Stimulated activated CD4-positive, alpha-beta T cell treated with anti-CD3 and anti-CD28 coated beads, TNF-alpha, amount 100 ng/mL, for 1 hour (primary cell): ENCODE data around the gene GNL3.

Source experiments
- DNase-seq, 3 donors: peaks; one replicate each; pipeline ENCODE4 v3.0.0-alpha.2; 2020; ENCODE audit warnings: low read depth in 3 of 3, low spot score in 1 of 3

GNL3 gene

DNA sequence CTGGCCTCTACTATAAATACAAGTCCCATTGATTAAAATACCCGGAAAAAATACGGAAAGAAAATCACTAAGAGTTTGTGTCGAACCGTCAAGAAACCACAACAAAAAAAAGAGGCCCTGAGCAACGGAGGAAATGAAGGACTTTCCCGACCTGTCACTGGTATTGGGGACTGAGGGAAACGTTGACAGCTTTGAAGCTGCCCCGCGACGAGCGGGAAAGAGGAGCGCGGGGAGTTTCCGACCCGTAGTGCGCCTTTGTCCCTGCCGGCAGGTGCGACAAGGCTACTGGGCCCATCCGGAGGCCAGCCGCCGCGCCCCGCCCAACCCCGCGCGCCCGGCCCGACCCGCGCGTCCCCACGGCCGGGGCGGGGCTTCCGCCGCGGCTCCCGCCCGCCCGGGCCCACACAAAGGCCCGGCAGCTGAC lies 535 bp upstream of the GNL3 start:
- peak; percentile 43 to 64 (median 53) for DNase-seq

DNA sequence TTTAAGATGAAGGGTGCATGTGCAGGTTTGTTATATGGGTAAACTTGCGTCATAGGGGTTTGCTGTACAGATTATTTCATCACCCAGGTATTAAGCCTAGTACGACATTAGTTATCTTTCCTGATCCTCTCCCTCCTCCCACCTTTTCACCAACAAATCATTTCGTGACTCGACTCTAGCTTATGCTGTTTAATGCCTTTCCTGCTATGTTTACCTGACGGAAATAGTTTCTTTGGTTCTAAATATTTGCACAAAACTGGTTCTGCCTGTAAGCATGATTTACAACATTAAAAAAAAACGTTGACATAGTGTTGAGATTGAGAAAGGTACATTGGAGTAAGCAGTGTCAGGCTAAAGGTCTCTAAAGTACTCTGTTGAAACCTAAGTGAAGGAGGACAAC lies 2.4 kb downstream of the GNL3 start:
- DNase-seq: no peak

DNA sequence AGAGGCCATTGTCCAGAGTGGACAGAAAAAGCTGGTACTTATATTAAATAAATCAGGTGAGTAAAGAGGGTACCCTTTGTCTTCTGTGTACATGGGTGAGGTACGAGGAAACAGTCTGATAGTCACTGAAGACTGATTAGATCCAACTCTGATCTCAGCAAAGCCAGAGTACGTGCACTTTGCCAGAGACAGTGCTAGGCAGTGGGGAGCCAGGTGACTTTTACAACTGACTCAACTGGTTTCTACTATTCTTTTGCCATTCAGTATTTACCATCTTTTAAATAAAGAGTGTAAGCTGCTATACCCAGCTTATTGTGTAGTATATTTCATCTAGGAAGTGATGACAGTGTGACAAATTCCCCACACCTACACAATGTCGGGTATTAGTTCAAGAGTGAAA lies 3.3 kb downstream of the GNL3 start:
- DNase-seq: no peak

DNA sequence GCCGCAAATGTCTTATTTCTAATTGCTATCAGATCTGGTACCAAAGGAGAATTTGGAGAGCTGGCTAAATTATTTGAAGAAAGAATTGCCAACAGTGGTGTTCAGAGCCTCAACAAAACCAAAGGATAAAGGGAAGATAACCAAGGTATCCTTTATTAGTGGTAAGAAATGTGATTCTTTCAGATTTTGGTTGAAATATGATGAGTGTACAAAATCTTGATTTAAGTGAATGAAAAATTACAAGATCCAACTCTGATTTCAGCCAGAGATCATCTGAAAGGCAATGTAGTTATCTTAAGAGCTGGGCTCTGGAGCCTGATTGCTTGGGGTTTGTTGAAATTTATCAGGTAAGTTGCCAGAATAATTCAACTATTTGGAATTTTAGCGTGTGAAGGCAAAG lies 4.7 kb downstream of the GNL3 start:
- no peak for DNase-seq

DNA sequence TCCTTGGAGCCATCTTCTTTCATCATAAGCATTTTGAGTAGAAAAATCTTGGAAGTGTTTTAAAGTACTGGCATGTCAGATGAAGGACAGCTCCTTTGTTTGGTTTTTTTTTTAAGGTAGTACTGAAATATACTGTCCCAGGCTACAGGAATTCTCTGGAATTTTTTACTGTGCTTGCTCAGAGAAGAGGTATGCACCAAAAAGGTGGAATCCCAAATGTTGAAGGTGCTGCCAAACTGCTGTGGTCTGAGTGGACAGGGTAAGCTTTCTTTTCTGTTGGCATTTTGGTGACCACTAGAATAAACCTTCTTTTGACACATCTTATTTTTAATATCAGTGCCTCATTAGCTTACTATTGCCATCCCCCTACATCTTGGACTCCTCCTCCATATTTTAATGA lies 7.2 kb downstream of the GNL3 start:
- no peak for DNase-seq

DNA sequence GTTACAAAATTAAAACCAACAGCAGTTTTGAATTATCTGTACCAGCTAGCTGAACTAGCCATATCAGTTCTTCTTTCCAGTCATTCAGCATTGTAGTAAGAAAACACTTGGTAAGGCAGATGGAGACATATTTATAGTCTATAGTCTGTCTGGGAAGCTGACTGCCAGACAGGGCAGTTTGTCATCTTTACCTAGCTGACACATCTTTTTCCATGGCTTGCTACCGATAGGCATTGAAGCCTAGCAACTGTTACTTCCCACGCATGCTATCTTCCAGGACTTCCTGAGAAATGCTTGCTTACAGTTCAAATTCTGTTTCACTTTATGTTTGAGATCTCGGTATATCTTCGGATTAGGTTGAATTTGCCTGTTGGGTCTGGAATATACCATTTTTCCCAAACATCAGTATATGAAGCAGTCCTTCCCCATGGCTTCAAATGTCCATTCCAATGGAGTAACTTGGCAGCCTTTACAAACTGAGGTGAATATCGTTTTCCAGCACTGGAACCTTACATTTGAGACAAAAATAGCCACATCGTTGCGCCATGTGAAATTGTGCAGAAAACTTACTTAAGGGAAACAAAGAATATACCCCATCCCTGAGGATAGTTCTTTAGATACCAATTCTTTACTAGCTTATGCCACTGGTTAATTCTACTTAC lies 8.8 kb downstream of the GNL3 start:
- no peak for DNase-seq

DNA sequence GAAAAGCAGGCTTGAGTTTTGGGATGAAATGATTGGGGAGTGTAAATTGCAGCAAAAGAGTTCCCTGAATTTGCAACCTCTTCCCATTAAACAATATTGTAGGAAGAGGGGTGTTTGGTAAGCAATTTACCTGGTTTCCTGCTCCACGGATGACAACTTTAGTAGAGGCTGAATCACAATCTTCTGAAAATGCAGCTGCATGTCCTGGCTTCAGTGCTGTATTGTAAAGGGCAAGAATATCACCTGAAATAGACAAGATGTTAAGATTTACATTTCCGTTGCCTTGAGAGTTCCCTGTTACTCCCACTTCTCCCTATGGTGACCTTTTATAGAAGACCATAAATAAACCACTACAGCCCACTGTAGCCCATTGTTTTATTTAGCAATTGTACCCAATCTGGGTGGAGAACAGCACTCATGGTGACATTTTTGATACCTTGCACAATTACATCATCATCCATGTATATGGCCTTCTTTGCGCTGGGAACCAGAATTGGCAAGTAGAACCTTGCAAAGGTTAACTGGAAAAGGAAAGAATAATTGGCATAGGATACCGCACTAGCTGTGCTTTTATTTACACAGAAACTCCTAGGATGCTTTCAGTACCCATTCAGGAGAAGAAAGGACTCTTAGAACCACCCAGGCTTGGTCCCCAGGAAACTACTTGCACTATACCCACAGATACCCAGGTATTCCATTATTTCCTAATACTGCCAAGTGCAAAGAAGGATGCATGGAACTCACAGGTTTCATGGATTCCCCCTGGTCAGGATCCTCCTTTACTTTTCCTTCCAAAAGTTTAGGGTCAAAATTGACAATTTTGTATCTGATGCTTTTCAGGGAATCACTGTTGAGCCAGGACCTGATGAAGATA lies 10.2 kb downstream of the GNL3 start:
- DNase-seq: no peak

DNA sequence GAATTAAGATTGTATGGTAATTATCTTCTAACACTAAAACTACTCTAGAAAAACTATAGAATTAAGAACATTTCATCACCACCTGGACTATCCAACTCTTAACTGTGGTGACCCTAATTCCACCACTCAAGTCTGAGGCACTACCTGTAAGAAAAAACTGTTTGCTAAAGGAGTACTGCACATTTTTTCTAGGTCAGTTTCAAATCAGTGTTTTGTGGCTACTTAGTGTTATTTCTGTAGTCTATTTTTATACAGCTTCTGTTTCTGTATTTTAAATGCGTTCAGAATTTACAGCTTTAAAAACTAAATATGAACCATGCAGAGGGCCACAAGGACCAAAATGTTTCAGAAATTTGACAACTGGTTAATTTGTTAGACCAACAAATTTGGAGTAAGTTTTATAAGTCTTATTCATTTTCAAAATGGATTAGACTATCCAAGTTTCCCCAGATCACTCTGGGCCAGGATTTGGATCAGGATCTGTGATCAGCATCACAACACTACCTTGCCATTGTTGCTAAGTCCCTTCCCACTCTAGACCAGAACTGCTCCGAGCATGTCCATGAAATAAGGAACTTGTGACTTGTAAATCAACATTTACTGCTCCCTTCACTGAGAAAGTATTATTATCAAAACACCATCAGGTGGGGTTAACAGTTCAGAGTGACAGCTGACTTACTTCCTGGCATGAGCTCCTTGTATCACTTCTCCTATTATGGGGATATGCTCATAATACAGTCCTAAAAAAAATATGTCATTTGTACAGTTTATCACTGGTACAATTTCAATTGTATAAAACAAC lies 11.2 kb downstream of the GNL3 start:
- no peak for DNase-seq

DNA sequence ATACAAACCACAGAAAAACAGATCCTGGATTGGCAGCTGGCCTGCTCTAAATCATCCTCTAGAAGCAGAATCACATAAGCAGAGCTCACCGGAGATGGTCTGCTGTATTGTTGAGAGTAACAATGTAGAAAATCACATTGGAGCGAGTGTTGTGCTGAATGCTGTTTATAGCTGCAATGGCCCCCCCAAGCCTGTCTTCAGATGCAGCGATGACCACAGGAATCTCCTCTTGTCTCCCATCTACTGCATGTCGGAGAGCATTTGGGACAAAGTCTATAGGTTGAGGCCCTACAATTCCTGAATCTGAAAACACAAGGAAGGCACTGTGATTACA lies 11.8 kb downstream of the GNL3 start:
- DNase-seq: no peak

DNA sequence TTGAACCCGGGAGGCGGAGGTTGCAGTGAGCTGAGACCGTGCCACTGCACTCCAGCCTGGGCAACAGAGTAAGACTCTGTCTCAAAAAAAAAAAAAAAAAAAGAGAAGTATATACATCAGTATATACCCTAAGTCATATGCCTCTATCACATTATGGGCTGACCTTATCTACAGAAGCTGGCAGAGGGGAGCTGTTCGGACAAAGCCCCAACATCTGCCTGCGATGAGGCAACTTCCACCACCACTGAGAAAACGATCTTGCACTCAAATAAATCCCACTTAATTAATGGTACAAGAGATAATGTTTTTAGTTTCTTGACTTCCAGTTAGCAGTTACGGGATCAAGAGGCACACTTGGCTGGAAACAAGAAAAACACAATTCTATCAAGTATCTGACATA lies 17.5 kb downstream of the GNL3 start:
- DNase-seq: no peak

DNA sequence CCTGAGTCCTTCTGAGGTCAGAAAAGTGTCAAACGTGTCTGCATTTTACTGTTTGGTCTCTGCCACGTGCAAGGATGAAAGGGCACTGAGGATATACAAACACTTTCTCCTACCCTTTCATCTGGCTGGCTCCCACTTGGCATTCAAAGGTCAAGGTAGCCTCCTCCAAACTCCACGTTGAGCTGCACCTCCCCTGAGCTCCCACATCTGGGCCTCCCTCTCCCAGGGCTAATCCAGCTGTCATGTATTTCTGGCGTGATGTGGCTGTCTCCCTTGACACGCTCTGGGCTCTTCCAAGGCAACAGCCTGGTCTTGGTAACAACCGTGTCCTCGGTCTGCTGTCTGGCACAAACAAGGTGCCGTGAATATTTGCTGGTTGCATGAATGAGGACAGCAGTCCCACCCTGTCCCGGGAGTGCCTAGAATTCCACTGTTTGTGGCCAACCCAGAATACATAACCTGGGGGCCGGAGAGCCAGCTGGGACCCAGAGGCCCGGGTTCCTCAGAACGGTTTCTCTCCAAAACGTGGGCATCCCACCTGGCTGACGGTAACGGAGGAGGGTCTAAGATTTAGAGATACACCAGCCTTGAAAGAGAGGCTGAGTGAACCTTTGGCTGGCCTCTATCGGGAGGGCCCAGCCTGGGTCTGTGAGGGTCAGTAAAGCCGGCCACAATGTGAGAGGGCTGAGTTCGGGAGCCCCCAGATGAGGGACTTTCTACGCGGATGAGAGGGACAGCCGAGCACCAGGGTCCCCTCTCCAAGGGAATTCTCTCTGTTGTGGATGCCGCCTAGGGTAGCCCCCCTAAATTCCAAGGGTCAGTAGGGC lies 19.0 kb downstream of the GNL3 start:
- DNase-seq: no peak

DNA sequence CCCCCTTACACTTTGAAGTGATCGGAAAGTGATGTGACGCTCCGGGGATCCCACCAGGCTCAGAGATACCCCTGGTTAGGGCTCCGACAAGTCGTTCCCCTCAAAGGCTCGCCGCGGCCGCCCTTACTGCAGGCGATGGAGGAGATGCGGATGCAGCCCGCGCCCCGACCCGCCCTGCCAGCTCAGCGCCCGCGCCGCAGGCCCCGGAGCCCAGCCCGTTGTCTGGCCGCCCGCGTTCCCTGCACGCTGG lies 19.5 kb downstream of the GNL3 start:
- no peak for DNase-seq

DNA sequence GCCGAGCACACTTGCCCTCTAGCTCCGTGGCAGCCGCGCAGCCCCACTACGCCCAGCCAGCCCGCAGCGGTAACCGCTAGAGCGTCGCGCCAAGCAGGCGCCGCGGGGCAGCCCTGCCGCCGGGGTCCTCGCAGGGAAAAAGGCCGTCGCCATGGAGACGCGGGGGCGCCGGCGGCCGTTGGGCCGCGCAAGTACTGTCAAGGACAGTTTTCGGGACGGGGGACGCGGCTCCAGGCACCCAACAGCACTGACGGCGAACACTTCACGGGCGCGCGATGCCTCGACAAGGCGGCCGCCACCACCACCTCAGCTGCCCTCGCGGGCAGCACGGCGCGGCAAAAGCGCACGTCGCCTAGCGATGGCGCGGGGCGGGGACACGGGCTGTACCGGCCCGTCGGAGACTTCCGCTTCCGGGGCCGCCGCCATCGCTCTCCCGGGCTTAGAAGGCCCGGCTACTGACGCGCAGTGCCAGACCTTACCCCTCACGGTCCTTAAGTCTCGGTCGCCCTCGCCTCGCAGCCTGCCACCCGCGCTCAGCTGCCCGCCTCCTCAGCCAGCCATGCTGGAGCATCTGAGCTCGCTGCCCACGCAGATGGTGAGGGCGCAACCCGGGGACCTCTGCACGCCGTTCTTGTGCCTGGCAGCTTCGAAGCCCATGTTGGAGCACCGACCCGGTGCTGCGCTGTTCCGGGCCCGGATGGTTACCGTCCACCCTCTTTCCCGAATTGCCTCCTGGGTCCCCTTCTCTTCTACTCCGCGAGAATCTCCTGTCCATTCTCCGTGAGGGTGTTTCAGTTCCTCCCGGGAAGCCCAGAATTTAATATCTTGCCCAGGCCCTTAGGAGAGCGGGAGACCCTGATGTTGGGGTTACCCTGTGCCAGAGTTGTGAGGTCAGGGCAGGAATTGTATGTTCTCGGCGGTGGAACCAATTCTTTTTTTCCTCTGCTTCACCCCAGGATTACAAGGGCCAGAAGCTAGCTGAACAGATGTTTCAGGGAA lies 20.2 kb downstream of the GNL3 start, which contains the start of the genes GLT8D1 and SPCS1:
Gene GLT8D1, minus strand, starts transcription at position 104 of the 999 bp plus-strand sequence. CDS start 5,331 bp downstream, outside the sequence.
Gene SPCS1, plus strand, starts transcription at position 419 of the 999 bp plus-strand sequence. Its CDS starts 141 bp downstream, at position 560.
- DNase-seq: peak; percentile 47 to 73 (median 66)

DNA sequence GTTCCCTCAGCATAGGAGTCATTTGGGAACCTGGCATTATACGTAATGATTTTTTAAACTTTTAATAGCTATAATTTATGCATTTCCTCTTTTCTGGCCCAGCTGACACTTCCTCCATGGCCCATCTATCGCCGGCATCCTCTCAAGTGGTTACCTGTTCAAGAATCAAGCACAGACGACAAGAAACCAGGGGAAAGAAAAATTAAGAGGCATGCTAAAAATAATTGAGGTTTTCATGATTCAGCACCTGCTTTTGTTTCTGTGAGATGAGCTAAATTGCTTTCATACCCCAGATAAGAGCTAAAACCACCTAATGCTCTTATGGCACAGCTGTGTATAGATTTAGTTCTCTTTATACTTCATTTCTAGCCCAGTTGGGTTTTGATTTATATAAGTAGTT lies 21.8 kb downstream of the GNL3 start:
- no peak for DNase-seq

DNA sequence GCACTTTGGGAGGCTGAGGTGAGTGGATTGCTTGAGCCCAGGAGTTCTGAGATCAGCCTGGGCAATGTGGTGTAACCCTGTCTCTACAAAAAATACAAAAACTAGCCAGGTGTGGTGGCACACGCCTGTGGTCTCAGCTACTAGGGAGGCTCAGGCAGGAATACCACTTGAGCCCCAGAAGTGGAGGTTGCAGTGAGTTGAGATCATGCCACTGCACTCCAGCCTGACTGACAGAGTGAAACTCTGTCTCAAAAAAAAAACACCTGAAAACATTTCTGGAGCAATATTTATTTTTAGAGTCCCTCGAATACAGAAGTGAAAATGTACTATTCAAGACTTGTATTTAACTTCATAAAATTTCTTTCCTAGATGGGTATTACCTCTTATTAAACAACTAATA lies 24.7 kb downstream of the GNL3 start:
- DNase-seq: no peak

DNA sequence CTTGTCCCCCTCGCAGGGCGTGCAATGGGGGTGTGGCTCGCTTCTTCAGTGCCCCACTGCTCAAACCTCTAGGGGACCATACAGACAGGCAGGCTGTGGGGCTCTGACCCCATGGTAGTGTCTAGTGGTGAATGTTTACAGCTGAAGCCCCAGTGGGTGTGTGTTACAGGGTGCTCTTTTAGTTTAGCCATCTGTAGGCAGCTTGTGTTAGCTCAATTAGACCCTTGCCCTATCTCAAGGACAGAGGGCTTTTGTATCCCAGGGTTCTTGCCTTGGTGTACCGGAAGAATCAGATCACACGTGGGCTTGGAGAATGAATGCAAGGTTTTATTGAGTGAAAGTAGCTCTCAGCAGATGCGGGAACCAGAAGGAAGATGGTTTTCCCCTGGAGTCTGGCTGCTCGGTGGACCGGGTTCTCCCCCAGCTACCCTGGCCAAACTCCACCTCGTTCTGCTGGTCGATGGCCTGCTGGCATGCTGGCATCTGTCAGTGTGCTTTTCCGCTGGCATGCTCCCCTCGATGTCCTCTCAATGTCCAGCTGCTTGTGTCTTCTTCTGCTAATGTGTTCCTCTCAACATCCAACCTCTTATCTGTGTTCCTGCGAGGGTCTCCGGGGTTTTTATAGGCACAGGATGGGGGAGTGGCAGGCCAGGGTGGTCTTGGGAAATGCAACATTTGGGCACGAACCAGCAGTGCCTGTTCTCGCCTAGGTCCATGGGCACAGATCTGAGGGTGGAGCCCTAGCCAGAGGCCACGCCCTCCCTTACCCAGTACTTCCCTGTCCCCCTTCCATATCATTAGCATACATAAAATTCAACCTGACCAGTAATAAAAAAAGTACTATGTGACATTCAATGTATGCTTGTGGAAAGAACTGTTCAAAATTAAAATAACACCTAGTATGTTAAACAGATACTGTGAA lies 26.7 kb downstream of the GNL3 start:
- no peak for DNase-seq

DNA sequence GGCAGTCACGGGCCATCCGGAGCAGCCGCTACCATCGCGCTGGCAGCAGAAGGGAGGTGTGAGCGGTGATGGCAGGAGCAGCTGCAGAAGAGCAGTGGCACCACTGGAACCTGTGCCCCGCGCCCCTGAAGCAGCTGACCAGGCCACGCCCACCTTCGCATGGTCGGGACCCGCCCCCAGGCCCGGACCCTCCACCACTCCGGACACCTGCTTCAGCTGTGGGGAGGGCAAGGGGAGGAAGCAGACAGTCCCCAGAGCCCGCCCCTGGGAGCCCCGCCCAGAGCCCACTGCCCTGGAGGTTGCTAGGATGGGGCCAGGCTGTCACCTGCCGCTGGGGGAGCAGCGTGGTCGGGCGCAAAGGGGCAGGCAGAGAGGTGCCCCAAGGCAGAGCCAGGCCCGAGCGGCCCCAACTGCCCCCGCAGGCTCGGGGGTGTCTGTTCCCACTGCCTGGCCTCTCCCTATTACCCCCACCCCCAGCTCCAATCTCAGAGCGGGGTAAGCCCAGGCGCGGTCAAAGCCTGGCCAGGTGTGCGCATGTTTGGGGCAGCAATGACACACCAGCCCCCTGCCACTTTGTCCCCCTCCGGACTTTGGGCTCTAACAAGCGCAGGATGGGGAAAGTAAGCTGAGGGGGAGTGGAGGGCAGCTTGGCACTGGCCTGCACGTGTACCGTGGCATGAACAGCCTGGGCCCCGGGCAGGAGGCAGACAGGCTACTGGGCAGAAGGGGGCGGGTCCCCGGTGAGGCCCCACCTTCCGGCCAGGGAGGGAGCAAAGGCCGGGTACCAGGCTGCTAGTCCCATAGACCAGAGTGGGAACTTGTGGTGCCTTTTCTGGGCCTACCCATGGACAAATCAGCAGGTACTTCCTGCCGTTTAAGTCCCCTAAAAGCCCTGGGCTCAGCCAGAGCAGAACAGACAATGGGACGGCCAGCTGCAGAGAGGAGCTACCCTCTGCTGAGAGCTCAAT lies 28.8 kb downstream of the GNL3 start:
- no peak for DNase-seq
